HG02970 (cell line): Measurements from ENCODE around the gene OXT.

ENCODE experiments used
- ATAC-seq: cut with Tn5 transposase; IDR thresholded peaks from one replicate; pipeline ENCODE4 v1.9.1; 2021; ENCODE audit warnings: mild to moderate bottlenecking, moderate library complexity, moderate number of reproducible peaks; ENCODE audit not compliant: unreplicated experiment, low FRiP score

The OXT gene

DNA sequence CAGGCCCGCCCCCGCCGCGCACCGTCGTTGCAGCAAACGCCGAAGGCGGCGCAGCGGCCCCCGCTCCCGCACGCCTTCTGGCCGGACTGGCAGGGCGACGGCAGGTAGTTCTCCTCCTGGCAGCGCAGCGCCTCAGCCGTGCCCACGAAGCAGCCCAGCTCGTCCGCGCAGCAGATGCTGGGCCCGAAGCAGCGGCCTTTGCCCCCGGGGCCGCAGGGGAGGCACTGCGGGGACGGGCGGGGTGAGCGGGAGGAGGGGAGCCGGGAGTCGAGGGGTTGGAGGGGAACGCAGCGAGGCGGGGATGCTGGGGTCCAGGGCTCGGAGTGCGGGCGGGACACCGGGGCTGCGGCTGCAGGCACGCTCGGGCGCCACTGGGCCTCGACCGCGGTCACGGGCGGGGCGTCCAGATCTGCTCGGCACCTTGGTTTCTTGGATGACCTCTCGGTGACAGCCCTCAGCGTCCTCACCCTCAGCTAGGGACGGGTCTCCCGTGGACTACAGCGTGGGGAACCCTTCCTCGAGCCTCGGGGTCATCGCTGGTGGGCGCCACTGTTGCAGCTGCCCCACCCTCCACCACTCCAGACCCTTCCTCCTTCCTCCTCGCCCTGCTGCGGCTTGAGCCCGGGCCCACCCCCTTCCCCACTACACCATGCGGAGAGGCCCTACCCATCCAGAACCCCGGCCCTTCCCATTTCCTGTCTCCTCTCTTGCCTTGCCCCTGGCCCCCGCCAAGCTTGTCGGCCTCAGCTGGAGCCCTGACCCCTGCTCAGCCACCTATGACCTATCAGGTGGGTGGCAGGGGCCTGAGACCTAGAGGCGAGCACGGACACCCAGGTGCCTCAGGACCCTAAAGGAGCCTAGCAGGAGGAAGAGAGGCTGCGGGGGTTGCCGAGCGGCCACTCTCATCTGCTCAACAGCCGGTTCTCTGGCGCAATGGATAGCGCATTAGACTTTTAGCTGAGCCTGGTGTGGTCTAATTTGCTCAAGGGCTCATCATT, 11.8 kb downstream of the OXT start:
- ATAC-seq, result no peak

DNA sequence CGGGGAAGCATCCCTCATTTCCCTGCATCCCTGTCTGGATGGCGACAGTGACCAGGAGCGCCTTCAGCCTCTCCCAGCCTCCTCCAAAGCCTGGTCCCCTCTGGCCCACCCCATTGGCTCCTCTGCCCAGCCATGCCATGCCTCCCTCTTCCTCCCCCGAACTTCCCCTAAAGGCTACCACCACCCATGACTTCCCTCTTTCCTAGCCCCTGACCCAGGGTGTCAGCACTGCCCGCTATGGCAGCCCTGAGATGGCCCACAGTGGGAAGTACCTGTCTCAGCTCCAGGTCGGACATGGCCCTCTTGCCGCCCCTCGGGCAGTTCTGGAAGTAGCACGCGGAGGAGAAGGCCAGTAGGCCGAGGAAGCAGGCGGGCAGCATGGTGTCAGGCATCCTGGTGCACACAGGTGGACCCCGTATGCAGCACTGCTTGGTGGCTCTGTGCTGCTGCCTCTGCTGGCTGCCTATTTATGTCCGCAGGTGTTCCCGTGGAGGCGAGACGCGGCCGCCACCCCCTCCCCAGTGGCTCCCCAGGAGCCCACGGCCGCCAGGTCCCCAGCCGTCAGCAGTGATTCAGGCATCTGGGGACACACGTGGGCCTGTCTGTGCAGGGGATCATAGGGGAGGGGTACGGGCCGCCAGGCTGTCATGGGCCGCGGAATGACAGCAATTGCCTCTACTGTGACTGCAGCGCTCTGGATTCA, 13.0 kb downstream of the OXT start, which contains the start of gene AVP:
Gene AVP (minus strand): TSS at position 442 of the 703 bp plus-strand sequence. CDS start 50 bp downstream, at position 392.
- ATAC-seq, result no peak

DNA sequence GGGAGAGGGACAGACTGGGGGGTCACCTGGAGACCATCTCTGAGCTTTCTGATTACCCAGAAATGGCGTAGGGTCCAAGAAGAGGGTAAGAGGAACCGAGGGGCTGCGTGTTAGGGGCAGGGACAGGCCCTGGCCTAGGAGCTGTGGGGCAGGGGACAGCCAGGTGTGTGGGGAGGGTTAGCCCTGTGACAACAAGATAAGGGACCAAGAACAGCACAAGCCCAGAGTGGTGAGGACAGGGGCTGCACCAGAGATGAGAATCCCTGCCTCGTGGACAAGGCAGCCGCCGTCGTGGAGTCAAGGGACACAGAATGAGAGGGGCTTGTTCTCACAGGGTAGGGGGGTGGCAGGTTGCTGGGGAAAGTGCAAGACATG, 13.6 kb downstream of the OXT start:
- no peak for ATAC-seq

DNA sequence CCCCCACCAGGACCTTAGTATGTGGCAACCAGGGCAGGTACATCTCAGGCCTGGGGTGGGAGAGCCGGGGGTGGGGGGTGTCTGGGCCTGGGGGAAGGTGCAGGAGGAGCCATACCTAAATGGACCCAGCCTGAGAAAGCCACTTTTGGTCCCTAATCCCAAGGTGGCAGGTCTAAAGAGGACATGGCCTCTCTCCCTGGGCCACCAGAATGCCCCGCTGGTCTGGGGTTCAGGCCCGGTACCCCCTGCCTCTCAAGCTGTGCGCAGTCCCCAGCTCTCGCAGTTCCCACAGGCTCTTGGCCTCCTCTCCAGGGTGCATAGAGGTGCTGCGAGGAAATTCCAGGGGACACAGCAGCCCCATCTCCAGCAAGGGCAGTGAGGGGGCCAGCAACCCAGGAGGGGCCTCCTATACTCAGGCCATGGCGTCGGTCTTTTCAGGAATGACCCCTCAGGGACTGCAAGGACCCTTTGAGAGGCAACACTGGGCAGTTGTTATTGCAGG, 14.2 kb downstream of the OXT start:
- ATAC-seq, result no peak

DNA sequence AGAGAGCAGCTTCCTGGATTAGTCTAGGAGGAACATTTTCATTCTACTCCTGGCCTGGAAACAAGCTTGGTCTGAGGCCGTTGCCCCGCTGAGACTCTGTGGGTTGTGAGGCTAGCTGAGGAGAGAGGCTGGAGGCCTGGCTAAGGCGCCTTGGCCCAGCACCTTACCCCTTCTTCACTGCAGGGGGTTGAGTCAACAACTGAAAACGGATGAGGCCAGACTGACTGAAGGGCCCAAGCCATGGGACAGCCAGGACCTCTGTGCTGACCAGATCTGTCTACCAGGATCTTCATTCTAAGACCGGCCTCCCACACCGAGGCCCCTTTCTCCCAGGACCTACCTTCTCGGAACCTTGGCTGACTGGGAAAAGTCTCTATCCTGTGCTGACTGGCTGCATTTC, 16.6 kb downstream of the OXT start:
- no peak for ATAC-seq

DNA sequence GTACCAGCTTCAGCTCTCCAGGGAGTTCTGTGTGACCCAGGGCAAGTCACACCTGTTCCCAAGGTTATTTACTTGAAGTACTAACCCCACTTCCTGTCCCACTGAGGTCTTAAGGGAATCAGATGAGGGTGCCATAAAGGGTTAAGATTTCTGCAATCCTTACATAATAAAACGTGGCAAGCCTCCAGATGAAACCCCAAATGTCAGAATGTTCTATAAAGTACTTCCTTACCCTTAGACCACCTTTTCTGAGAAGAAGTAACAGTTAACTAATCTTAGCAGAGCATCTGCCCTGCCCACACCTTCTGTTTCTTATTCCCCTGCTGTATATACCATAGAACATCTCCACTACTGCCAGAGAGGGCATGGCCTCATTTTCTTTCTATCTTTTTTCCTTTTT, 19.1 kb downstream of the OXT start:
- ATAC-seq, result no peak

DNA sequence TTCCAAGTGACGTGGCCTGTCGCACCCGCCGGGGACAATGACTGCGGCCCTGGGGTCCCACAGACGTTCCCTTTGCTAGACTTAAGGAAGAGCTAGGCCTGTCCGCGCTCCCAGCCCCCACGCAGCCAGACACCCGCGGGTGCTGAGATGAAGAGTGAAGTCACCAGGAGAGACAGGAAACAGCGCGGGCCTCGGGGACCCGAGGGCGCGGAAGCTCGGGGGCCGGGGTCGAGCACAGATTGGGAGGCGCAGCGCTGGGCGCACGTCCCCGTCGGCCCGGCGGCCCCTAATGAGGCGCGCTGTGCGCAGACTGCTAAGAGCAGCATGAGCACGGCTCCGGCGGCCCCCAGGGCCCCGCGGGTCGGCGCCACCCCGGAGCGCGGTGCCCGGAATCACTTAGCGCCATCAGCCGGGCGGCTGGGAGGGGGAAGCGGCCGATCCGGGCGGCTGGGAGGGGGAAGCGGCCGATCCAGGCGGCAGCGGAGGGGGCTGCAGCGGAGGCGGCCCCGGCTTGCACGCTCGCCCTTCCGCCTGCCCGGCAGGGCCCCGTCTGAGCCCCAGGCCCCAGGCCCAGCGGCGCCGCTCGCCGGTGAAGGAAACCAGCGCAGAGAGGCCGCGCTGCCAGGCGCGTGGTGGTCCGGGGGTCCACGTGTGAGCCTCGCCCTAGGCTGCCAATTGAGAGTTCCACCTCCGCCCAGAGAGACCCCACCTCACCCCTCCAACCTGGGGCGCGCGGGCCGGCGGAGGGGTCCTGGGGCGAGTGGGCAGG, 21.4 kb downstream of the OXT start:
- no peak for ATAC-seq

DNA sequence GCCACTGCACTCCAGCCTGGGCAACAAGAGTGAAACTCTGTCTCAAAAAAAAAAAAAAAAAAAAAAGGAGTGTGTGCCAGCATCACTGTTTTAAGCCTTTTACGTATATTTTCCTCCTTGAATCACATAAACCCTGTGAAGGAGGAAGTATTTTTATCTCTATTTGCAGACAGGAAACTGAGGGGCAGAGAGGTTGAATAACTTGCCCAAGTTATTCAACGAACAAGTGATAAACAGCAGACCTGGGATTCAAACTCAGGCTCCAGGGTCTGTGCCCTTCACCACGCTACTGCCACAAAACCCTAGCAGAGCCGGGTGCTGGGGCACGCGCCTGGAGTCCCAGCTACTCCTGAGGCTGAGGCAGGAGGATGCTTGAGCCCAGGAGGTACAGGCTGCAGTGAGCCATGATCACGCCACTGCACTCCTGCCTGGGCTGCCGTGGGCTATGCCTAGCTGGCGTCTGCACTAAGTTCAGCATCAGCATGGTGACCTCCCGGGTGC, 22.5 kb downstream of the OXT start:
- ATAC-seq, result no peak

DNA sequence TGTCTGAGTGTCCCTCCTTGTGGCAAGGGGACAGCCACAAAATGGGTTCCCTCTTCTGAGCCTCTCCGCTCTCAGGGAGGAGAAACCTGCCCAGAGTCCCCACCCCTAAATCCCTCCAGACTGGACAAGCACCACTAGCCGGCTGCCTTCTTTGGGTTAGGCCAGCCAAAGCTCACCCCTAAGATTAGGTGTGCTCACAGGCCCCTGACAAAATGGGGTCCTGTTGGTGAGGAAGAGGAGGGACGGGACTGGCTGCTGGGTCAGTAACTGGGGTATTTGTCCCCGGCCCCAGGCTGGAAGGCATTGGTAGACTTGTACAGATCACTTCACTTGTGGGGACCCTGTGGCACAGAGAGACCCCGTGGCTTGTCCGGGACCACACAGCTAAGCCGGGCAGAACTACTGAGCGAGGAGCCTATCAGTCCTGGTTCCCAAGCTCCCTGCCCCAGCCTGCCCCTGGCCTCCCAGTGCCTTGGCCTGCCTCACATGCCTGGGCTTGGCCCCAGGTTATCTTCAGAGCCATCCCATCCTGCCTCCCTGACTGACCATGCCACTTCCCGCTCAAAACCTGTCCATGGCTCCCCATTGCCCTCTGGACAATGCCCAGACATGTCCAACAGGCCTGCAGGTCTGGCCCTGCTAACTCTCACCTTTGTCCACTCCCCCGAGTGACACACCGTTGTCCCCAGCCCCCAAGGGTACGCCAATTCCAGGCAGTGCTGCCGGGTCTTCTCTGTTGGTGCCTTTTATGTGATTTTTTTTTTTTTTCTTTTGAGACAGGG, 23.6 kb downstream of the OXT start:
- no peak for ATAC-seq

DNA sequence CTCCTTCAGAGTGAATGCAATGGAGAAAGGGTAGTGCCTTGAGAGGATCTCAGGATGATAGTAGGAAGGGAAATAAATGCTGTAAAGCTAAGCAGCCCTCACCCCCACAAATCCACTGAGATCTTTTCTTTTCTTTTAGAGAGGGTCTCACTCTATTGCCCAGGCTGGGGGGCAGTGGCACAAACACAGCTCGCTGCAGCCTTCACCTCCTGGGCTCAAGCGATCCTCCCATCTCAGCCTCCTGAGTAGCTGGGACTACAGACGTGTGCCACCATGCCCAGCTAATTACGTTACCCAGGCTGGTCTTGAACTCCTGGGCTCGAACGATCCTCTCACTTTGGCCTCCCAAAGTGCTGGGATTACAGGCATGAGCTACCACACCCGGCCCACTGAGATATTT, 29.1 kb downstream of the OXT start:
- no peak for ATAC-seq

DNA sequence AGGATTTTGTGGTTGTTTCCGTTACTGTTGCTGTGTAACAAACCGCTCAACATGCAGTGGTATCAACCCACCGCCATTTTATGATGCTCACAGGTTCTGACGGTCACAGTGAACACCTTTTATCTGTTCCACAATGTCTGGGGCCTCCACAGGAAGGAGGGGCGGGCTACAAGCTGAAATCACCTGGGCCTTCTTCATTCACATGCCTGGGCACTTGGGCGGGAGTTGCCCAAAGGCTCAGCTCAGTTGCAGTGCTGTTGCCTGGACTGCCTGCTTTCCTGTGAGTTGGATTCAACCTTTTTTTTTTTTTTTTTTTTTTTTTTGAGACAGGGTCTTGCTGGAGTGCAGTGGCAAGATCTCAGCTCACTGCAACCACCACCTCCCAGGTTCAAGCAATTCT, 29.8 kb downstream of the OXT start:
- ATAC-seq, result no peak

DNA sequence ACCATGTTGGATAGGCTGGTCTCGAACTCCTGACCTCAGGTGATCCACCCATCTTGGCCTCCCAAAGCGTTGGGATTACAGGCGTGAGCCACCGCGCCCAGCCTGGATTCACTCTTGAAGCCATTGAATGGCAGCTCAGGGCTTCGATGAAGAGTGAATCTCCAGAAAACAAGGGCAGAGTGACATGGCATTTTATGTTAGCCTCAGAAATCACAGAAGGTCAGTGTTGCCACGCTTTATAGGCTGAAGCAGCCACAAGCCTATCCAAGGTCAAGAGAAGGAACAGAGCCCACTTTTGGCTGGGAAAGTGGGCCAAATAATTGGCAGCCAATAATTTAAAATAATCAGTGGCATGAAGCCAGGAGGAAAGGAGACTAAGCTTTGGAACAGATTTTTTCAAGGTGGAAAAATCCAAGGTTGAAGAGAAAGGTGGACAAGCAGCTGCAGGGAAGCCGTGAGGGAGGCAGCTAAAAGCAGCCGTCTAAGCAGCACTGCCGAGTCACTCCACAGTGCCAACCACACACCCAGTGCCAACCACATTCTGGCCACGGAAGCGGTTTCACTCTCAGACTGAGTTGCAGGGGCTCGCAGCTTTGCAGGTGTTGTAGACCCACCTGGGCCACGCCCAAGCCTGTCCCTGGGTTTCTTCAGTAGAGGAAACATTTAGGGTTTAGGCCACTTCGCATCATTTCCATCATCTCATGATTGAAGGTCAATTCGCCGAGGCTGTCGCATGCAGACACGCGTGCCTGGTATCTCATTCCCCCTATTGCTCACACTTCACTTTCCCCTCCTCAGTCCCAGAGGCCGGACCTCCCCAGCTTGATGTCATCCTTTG, 30.5 kb downstream of the OXT start:
- ATAC-seq, result no peak

DNA sequence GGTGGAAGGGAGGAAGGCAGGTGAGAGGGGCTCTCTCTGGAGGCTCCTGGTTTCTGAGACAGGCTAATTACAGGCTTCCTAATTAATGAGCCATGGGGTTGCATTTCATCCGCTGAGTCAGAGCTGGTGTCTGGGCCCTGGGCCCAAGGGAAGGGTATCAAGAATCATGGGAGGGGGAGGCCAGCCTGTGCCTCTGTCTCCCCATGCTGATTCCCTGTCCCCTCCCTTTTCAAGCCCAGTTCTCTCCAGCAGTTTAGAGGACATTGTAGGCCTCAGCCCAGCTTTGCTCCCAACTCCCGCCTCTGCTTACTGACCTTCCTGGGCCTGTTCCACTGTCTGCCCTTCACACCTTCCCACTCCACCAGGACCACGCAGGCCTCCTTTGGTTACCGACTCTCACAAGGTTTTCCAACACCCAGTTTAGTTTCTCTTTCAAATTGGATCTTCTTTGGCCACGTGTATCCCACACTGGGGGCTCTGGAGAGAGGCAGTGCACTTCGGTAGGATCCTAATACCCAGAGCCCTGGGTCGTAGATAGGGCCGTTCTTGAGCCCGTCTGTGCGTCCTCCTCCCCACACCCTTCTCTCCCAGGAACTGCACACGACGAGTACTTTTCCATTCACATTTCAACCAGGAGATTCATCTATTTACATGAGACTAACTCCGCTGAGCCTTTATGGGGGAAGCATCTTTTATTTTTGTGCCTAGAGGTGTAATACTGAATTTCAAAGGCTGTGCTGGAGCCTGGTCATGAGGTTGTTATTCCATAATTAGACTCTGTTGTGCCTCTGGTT, 31.4 kb downstream of the OXT start:
- no peak for ATAC-seq

DNA sequence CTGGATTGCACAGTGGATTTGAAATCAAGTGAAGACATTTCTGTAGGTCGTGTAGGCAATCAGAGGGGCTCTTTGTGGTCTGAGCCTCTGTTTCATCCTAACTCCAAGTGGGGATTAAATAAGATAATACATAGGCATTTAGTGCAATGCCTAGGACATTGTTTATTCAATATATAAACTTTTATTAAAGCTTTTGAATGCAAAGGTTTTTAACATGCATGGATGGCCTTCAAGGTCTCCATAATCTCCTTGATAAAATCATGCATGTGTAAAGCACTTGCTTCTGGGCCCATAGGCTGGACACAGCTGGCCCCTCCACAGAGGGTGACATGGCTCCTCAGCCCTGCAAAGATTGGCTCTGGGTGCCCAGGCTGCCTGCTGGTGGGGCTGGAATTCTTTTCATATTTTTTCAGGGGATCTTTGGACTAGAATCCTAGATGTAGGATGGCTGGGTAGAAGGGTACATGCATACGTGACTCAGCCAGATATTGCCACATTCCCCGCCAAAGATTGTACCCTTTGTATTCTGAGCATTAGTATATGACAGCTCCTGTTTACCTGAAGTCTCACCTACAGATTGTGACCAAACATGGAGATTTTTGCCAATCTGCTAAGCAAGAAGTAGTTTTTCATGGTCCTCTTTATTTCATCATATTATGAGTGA, 32.1 kb downstream of the OXT start:
- no peak for ATAC-seq

DNA sequence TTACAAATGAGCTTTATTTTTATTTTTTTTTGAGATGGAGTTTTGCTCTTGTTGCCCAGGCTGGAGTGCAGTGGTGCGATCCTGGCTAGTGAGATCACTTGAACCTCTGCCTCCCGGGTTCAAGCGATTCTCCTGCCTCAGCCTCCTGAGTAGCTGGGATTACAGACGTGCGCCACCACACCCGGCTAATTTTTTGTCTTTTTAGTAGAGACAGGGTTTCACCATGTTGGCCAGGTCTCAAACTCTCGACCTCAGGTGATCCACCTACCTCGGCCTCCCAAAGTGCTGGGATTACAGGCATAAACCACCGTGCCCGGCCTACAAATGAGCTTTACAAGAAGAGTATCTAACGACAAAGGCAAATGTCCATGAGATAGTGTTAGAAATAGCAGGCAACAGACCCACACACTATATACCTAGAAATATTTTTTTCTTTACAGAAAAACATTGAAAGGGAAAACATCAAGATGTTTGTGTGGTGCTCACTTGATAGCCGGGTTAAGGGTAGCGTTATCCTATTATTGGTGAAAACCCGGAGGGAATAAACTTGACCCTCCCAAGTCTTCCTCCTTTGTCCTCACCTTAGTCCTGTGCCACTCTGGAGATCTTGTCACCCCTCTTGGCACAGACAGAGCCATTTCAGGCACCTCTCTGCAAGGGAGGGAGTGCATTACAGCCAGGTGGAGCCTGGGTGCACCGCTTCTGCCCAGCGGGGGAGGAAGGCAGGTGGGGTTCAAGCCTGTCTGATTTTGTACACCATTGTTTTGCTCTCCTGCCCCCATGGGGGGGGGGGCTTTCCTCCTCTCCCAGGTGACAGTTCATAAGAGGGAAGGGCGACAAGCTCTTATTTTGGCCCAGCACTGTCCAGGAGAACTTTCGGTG, 34.1 kb downstream of the OXT start:
- no peak for ATAC-seq

DNA sequence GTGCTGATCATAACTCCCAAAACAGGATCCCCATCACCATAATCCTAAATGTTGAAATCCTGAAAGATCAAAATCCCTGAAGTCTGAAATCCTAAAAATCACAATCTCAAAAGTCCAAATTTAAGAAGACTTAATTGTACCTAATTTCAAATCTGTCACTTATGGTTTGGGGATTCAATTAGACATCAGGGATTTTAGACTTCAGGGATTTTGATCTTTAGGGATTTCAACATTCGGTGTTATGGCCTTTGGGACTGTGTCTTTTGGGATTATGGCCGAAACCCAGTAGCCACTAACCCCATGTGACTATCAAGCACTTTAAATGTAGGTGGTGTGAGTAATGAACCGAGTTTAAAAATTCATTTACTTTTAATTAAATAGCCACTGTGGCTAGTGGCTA, 34.8 kb downstream of the OXT start:
- ATAC-seq, result no peak
